HG03280 (cell line): ENCODE data around the gene ATG2B.

Experiments used
- ATAC-seq: cut with Tn5 transposase; IDR thresholded peaks from one replicate; pipeline ENCODE4 v1.9.1; 2021; ENCODE audit warnings: mild to moderate bottlenecking, moderate library complexity; ENCODE audit not compliant: unreplicated experiment

The ATG2B gene

DNA sequence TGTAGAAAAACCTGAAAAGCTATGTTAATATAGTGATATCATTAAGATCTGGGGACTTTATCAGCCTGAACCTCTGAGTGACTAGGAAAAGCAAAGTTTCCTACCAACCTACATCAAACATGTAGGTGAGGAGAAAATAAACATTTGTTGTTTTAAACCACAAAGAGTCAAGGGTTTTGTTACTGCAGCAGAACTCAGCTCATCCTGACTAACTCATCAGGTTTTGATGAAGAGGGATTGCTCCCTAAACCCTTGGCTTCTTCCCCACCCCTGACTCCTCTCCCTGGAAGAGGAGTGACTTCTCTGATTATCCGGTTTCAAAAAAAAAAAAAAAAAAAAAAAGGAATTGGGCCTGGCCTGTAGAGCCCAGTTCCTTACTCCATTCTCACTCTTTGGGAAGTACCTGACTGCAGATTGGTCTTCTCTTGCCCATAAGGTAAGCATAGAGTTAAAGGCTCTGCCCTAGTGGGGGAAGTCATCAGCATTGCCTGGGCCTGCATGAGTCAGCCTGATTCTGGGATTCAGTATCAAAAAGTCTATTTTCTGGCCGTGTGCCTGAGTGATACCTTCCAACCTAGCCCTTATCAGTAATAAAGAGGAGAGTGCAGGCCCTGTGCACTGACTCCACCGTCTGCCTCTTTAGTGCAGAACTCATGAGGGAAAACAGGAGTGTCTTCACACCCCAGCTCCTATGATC lies 90.2 kb downstream of the ATG2B start:
- ATAC-seq, result no peak

- no peak for ATAC-seq
These were observed 91.7 kb downstream of the ATG2B start for GRCh38 chr14:96271421-96271762.

DNA sequence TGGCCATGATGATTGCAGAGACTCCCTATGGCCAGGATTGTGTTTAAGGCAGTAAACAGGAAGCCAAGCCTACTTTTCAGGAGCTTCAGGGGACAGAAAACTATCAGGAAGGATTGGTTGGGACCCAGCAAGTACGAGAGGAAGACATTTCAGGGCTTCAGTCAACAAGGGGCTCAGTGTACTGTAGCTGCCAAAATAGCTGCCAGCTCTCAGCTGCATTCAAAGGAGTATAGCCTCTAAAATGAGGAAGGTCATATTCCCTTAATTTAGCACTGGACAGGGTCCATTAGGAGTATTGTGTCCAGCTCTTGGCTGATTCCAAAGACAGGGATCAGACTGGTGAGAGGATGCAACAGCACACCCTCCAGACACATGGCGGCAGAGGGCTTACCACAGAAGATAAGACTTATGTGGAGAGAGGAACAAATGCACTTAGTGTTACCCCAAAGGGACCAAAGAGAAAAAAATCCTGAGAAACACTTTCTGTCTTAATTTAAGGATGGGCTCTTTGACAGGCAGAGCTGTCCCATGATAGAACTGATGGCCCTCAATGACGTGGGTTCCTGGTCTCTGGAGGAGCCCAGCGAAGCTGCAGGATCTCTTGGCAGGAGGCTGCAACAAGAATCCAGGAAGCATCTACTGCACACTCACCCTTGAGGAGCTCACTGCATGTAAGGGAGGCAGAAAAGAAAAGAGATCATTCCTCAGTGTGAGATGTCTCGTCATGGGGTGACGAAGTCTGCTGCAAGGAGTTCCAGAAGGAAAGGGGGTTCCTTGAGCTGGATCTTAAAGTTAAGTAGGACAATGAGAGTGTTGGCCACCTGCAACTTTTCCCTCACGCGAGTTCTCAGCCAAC lies 92.3 kb downstream of the ATG2B start:
- ATAC-seq, result no peak

- ATAC-seq, result no peak
These were observed 93.8 kb downstream of the ATG2B start for GRCh38 chr14:96269359-96269710.

GRCh38 chr14:96268431-96269358 lies 94.4 kb downstream of the ATG2B start:
- no peak for ATAC-seq

GRCh38 chr14:96267916-96268315 lies 95.2 kb downstream of the ATG2B start:
- ATAC-seq, result no peak

DNA sequence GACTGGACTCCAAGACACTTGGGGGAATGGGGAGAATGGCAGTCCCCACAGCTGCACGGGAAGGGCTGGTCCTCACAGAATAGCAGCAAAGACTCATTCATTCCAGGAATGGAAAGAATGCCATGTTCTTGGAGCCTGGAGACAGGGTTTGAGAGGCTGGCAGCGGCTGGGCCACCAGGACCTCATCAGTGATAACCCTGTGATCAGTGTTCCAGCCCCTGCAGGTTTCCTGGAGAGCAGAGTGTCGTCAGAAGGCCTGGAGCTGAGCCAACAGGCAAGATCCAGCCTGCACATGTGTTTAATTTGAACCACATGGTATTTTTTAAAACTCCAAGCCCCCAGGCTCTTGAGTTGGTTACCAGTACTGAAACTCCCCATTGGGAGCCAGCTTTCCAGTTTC lies 95.8 kb downstream of the ATG2B start:
- no peak for ATAC-seq

DNA sequence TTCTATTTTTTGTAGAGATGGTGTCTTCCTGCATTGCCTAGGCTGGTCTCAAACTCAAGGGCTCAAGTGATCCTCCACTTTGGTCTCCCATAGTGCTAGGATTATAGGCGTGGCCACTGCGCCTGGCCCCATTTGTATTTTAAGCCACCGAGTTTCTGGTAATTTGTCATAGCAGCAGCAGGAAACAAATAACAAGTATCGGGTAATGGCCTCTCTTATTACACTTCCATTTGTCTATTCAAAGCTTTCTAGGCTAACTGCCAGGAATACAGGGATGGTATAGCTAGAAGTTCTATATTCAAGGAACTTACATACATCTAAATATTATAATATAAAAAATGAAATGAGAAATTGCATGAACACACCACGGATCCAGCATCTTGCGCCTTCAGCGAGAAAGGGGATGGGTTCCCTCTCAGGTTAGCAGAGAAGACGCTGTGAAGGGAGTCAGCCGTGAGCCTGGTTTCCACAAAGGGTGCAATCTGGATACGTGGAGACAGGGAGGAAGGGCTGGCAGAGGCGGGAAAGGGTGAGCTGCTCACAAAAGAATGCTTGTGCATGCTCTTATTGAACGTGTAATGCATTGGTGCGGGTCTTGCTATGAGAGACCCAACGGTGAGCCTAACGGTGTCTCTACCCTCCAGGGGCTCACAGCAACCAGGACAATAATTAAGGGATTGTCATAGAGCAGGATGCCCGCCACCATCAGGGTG lies 97.6 kb downstream of the ATG2B start:
- no peak for ATAC-seq

- ATAC-seq, result no peak
These were observed 98.3 kb downstream of the ATG2B start for GRCh38 chr14:96264853-96265252.

DNA sequence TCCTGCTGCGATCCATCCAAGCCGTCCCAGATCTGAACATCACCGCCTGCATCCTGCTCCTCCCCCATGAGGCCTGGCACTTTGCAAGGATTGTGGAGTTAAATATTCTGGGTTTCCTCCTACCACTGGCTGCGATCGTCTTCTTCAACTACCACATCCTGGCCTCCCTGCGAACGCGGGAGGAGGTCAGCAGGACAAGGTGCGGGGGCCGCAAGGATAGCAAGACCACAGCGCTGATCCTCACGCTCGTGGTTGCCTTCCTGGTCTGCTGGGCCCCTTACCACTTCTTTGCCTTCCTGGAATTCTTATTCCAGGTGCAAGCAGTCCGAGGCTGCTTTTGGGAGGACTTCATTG lies 99.0 kb downstream of the ATG2B start:
- no peak for ATAC-seq

- ATAC-seq, result no peak
These were observed 99.6 kb downstream of the ATG2B start for GRCh38 chr14:96263347-96264199.

- no peak for ATAC-seq
These were observed 101.1 kb downstream of the ATG2B start for GRCh38 chr14:96261772-96262655.

- ATAC-seq, result no peak
These were observed 102.1 kb downstream of the ATG2B start for GRCh38 chr14:96261053-96261452.

GRCh38 chr14:96260341-96260821 lies 102.8 kb downstream of the ATG2B start:
- ATAC-seq, result no peak

DNA sequence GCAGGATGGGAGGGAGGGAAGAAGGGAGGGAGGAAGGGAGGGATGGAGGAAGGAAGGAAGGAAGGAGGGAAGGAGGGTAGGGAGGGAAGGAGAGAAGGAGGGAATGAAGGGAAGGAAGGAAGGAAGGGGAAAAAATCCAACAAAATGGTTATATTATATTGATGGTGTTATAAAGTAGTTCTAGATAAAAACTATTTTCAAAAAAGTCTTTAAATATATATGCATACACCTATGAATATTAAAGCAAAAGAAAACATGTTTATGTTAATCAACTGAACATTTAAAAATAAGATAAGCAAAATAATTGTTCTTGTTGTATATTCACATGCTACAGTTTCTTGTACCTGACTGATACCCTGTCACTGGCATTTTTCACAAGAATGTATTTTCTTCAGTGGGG lies 105.2 kb downstream of the ATG2B start:
- no peak for ATAC-seq

GRCh38 chr14:96257056-96257455 lies 106.1 kb downstream of the ATG2B start:
- no peak for ATAC-seq

- no peak for ATAC-seq
These were observed 106.7 kb downstream of the ATG2B start for GRCh38 chr14:96256407-96256806.

- no peak for ATAC-seq
These were observed 107.4 kb downstream of the ATG2B start, which contains the start of gene BDKRB1 for GRCh38 chr14:96255501-96256366. Gene BDKRB1, plus strand, starts transcription at chr14:96256210. Its CDS starts 7,473 bp downstream, at chr14:96263683.
